Umbilical cord (tissue), 2 donors: ENCODE measurements around the gene SLC25A23. TPM values are rescaled to one million over a fixed set of nuclear protein-coding genes. Genes with fewer than 3 reads are reported as not detected.
"Not testable (repeated sequence)": the region's sequence is repeated elsewhere in the genome, so short reads cannot be mapped to it uniquely, and the experiment has no call there.

Experiments
- DNase-seq: peaks from one replicate; pipeline ENCODE4 v3.0.0-alpha.2; 2015; ENCODE audit warnings: low spot score
- total RNA-seq: library from RNA; depleted of rRNA; stranded (reverse); fragments of >200 nt; gene quantifications from one replicate; pipeline ENCODE4 v1.2.3, GENCODE V29; 2014; ENCODE audit warnings: low replicate concordance; ENCODE audit not compliant: insufficient read depth

SLC25A23 gene
- 26.7 TPM for total RNA-seq

- peak; percentile 84 for DNase-seq
These were observed at the start of gene SLC25A23 for GRCh38 chr19:6459262-6460098. Gene SLC25A23, minus strand, starts transcription at chr19:6459792. Its CDS starts 164 bp downstream, at chr19:6459628.

GRCh38 chr19:6508028-6508771 lies 48.6 kb upstream of the SLC25A23 start:
- DNase-seq, result not testable (repeated sequence)

- DNase-seq, result no peak
These were observed 44.0 kb upstream of the SLC25A23 start for GRCh38 chr19:6503407-6504201.

GRCh38 chr19:6501740-6502648 lies 42.4 kb upstream of the SLC25A23 start, which contains the start of gene TUBB4A:
Gene TUBB4A, minus strand, starts transcription at chr19:6502309. Its CDS starts 97 bp downstream, at chr19:6502212.
- DNase-seq, result no peak

GRCh38 chr19:6500837-6501739 lies 41.5 kb upstream of the SLC25A23 start:
- DNase-seq, result no peak

- no peak for DNase-seq
These were observed 39.6 kb upstream of the SLC25A23 start for GRCh38 chr19:6499052-6499790.

- no peak for DNase-seq
These were observed 38.9 kb upstream of the SLC25A23 start for GRCh38 chr19:6498294-6499036.

- DNase-seq, result no peak
These were observed 36.4 kb upstream of the SLC25A23 start for GRCh38 chr19:6495947-6496346.

GRCh38 chr19:6494438-6495036 lies 34.9 kb upstream of the SLC25A23 start:
- DNase-seq, result no peak

GRCh38 chr19:6491802-6492592 lies 32.4 kb upstream of the SLC25A23 start:
- no peak for DNase-seq

GRCh38 chr19:6490134-6490533 lies 30.5 kb upstream of the SLC25A23 start:
- DNase-seq, result no peak

- no peak for DNase-seq
These were observed 29.9 kb upstream of the SLC25A23 start for GRCh38 chr19:6489278-6490061.

- DNase-seq, result no peak
These were observed 25.2 kb upstream of the SLC25A23 start for GRCh38 chr19:6484831-6485230.

- no peak for DNase-seq
These were observed 24.6 kb upstream of the SLC25A23 start for GRCh38 chr19:6484230-6484629.

- DNase-seq, result no peak
These were observed 23.6 kb upstream of the SLC25A23 start for GRCh38 chr19:6483235-6483634.

- no peak for DNase-seq
These were observed 22.7 kb upstream of the SLC25A23 start for GRCh38 chr19:6482343-6482686.
